Measurements from ENCODE around the gene MDC1. TPM values are rescaled to one million over a fixed set of nuclear protein-coding genes. Genes with fewer than 3 reads are reported as not detected.

Gene MDC1
- total RNA-seq, 4 donors from 2014 or later, result 21.3 to 36.0 (median 26.2) TPM

GRCh38 chr6:30763155-30763617, 46.1 kb upstream of the MDC1 start:
- H3K4me3 ChIP-seq, result no peak overlapping the region
- TF ChIP-seq EP300 (IDR thresholded peaks at IDR 0.05) (no peak), CTCF (IDR thresholded peaks at IDR 0.05) (no peak), POLR2A (IDR thresholded peaks at IDR 0.05) (no peak)
- H3K27me3 ChIP-seq, result no peaks in the 10 kb centered on the region
- H3K9me3 ChIP-seq, result no peaks in the 10 kb centered on the region
- no peak overlapping the region for H3K27ac ChIP-seq
- WGBS, 2 donors, result 95 to 97% methylated on average over 1 of the region's 1 CpG
- DNase-seq (ENCODE audit: low spot score in 2 of 2), result no peak
- peaks cover 0 to 17% (median 9%) of the 10 kb centered on the region in 4 donors for H3K4me1 ChIP-seq
- H3K36me3 ChIP-seq, result no peaks in the 10 kb centered on the region

GRCh38 chr6:30761791-30762429, 44.8 kb upstream of the MDC1 start:
- Histone ChIP-seq H3K4me3 (no peak overlapping the region), H3K9me3 (no peaks in the 10 kb centered on the region), H3K27me3 (no peaks in the 10 kb centered on the region), H3K36me3 (no peaks in the 10 kb centered on the region), H3K27ac (no peak overlapping the region), H3K4me1 (peaks cover 0 to 17% (median 9%) of the 10 kb centered on the region in 4 donors)
- WGBS, 2 donors, result 89 to 97% methylated on average over 4 of the region's 4 CpGs
- no peak for DNase-seq (ENCODE audit: low spot score in 2 of 2)
- TF ChIP-seq POLR2A (IDR thresholded peaks at IDR 0.05) (no peak), CTCF (IDR thresholded peaks at IDR 0.05) (no peak), EP300 (IDR thresholded peaks at IDR 0.05) (no peak)

GRCh38 chr6:30760549-30760948, 43.5 kb upstream of the MDC1 start:
- no peak for TF ChIP-seq EP300 (IDR thresholded peaks at IDR 0.05)
- TF ChIP-seq CTCF (IDR thresholded peaks at IDR 0.05), result no peak
- no peak for TF ChIP-seq POLR2A (IDR thresholded peaks at IDR 0.05)
- Histone ChIP-seq H3K27me3 (no peaks in the 10 kb centered on the region), H3K36me3 (no peaks in the 10 kb centered on the region), H3K9me3 (no peaks in the 10 kb centered on the region), H3K4me1 (peaks cover 0 to 20% (median 9%) of the 10 kb centered on the region in 4 donors), H3K27ac (no peak overlapping the region), H3K4me3 (no peak overlapping the region)
- DNase-seq (ENCODE audit: low spot score in 2 of 2), result no peak
- 80 to 84% methylated on average over 8 of the region's 8 CpGs for WGBS, 2 donors

- peak overlapping the region in 1 of 4 donors; percentile 66 for H3K27ac ChIP-seq
- peaks cover 0 to 20% (median 9%) of the 10 kb centered on the region in 4 donors for H3K4me1 ChIP-seq
These were observed 42.6 kb upstream of the MDC1 start for GRCh38 chr6:30759575-30760239.

More at GRCh38 chr6:30759575-30760239, 42.6 kb upstream of the MDC1 start:
- no peaks in the 10 kb centered on the region for H3K36me3 ChIP-seq
- no peaks in the 10 kb centered on the region for H3K9me3 ChIP-seq
- 80 to 85% methylated on average over 10 of the region's 10 CpGs for WGBS, 2 donors
- no peak overlapping the region for H3K4me3 ChIP-seq
- no peaks in the 10 kb centered on the region for H3K27me3 ChIP-seq
- TF ChIP-seq EP300 (IDR thresholded peaks at IDR 0.05), result no peak
- no peak for TF ChIP-seq CTCF (IDR thresholded peaks at IDR 0.05)
- TF ChIP-seq POLR2A (IDR thresholded peaks at IDR 0.05), result no peak
- no peak for DNase-seq (ENCODE audit: low spot score in 2 of 2)

Data from tibial nerve (tissue), 4 donors.